ENCODE measurements around the gene ASTN2.

The ASTN2 gene

DNA sequence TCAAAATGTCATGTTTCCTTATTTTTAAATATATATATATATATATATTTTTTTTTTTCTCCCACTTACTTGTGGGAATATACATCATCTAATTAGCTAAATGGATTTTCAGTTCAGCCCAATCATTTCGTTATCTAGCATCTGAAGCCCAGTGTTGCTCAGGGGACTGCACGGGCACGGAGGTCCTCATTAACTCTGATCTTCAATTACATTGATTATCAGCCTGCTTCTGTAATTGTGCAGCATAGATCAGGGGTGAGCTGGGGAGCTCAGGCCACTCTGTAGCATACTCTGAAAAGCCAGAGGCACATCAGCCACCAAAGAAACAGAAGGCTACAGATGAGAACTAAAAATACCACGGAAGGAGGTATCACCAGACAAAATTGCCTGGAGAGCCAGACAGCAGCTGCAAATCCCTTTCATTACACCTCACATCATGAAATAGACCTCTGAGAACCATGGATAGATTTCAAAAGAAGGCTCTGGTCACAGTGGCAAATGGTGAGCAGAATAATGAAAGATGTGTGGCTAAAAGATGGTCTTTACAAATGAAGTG lies 401.3 kb downstream of the ASTN2 start:
- Histone ChIP-seq H3K4me1 (ENCODE audit: control insufficient read depth, insufficient read depth, low read length) (no peaks in the 10 kb centered on the region), H3K9ac (ENCODE audit: low read length) (no peak overlapping the region), H3K27ac (ENCODE audit: low read depth, low read length) (no peak overlapping the region), H3K36me3 (ENCODE audit: control insufficient read depth, insufficient read depth, low read length) (no peaks in the 10 kb centered on the region), H3K27me3 (ENCODE audit: control insufficient read depth, insufficient read depth, low read length) (no peaks in the 10 kb centered on the region), H3K4me3 (ENCODE audit: low read length) (no peak overlapping the region)

DNA sequence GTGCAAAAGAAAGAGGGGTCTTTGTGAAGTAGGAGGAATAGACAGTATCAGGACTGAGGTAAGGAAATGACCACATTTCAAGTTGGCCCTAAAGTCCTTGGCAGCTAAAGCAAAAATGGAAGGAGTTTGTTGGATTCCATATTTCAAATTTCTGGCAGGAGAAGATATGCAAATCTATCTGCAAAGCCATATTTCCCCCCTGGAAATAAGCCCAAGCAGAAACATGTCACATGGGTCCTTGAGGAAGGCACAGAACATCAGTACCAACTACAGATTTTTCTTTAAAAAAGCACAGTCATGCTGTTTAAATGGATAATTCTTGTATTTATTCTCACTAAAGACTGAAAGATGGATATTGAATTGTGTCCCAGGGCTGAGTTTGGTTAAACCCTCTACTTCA lies 404.8 kb downstream of the ASTN2 start:
- no peaks in the 10 kb centered on the region for H3K4me1 ChIP-seq (ENCODE audit: control insufficient read depth, insufficient read depth, low read length)
- no peak overlapping the region for H3K4me3 ChIP-seq (ENCODE audit: low read length)
- no peaks in the 10 kb centered on the region for H3K27me3 ChIP-seq (ENCODE audit: control insufficient read depth, insufficient read depth, low read length)
- H3K27ac ChIP-seq (ENCODE audit: low read depth, low read length): no peak overlapping the region
- H3K9ac ChIP-seq (ENCODE audit: low read length): no peak overlapping the region
- no peaks in the 10 kb centered on the region for H3K36me3 ChIP-seq (ENCODE audit: control insufficient read depth, insufficient read depth, low read length)

DNA sequence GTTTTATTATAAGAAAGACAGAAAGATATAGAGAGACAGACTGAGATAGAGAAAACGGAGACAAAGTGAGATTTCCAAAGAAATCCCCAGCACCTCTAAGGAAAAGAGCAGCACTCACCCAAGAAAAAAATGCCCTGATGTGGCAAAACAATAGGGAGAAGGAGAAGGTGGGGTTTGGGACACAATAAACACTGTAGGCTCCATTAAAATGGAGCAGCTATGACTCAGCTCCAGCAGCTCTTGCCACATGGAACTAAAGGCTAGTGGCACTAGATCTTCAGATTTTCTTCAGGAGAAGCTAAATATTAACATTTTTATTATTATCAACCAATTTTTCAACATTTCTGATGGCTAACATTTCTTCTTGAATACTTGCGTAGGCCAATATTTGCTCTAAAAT lies 406.0 kb downstream of the ASTN2 start:
- no peak overlapping the region for H3K9ac ChIP-seq (ENCODE audit: low read length)
- no peaks in the 10 kb centered on the region for H3K36me3 ChIP-seq (ENCODE audit: control insufficient read depth, insufficient read depth, low read length)
- no peaks in the 10 kb centered on the region for H3K27me3 ChIP-seq (ENCODE audit: control insufficient read depth, insufficient read depth, low read length)
- H3K4me1 ChIP-seq (ENCODE audit: control insufficient read depth, insufficient read depth, low read length): no peaks in the 10 kb centered on the region
- H3K4me3 ChIP-seq (ENCODE audit: low read length): no peak overlapping the region
- no peak overlapping the region for H3K27ac ChIP-seq (ENCODE audit: low read depth, low read length)

DNA sequence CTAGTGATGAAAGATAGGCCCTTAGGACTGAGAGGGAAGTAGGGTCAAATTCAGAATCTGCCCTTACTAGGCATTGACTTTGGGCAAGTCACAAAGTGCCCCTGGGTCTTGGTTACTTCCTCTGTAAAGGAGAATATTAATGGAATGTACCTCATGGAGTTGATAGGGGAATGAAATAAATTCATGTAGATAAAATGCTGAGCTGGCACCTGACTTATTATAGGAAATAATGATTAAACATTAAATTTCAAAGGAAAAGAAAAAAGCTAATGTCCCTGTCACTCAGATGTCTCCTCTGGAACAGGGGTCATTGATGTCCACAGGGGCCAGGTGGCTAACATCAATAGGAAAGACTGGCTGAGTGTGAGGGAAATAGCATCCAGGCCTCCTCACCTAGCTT lies 406.4 kb downstream of the ASTN2 start:
- H3K9ac ChIP-seq (ENCODE audit: low read length): no peak overlapping the region
- no peak overlapping the region for H3K27ac ChIP-seq (ENCODE audit: low read depth, low read length)
- H3K36me3 ChIP-seq (ENCODE audit: control insufficient read depth, insufficient read depth, low read length): no peaks in the 10 kb centered on the region
- no peaks in the 10 kb centered on the region for H3K4me1 ChIP-seq (ENCODE audit: control insufficient read depth, insufficient read depth, low read length)
- H3K4me3 ChIP-seq (ENCODE audit: low read length): no peak overlapping the region
- H3K27me3 ChIP-seq (ENCODE audit: control insufficient read depth, insufficient read depth, low read length): no peaks in the 10 kb centered on the region

DNA sequence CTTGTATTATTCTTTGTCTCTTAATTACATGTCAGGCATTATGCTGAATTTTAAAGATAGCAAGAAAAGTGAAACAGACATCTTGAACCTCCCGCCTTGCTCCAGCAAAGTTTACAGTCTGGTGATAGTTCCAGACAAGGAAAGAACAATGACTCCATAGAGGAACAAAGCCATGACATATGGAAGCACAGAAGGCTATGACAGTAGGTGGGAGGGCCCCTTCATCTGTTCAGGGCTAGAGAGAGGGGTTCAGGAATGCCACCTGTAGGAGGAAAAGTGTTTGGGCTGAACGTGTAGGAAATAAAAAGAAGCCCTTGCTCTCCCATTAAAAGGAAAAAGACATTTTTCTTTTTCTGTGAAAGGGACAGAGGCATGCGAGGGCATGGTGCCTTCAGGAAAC lies 412.2 kb downstream of the ASTN2 start:
- no peaks in the 10 kb centered on the region for H3K27me3 ChIP-seq (ENCODE audit: control insufficient read depth, insufficient read depth, low read length)
- H3K36me3 ChIP-seq (ENCODE audit: control insufficient read depth, insufficient read depth, low read length): no peaks in the 10 kb centered on the region
- no peaks in the 10 kb centered on the region for H3K4me1 ChIP-seq (ENCODE audit: control insufficient read depth, insufficient read depth, low read length)
- H3K4me3 ChIP-seq (ENCODE audit: low read length): no peak overlapping the region
- no peak overlapping the region for H3K9ac ChIP-seq (ENCODE audit: low read length)
- no peak overlapping the region for H3K27ac ChIP-seq (ENCODE audit: low read depth, low read length)

DNA sequence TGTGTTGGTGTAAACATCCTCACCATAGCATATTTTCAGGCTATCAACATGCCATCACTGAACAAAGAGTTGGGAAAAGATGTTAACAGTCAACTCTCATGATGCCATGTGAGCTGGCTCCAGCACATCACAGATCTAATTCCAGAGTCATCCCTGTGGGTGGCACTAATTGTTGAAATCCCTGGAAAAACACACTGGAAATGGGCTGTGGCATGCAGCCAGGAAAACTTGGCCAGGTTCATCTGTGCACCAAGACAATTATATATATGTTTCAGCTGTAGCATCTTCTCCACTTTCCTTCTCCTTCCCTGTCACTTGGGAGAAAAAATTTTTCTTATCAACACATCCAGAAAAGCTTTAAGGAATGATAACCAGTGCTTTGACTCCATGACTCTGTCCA lies 414.0 kb downstream of the ASTN2 start:
- Histone ChIP-seq H3K4me3 (ENCODE audit: low read length) (no peak overlapping the region), H3K27ac (ENCODE audit: low read depth, low read length) (no peak overlapping the region), H3K36me3 (ENCODE audit: control insufficient read depth, insufficient read depth, low read length) (no peaks in the 10 kb centered on the region), H3K4me1 (ENCODE audit: control insufficient read depth, insufficient read depth, low read length) (no peaks in the 10 kb centered on the region), H3K27me3 (ENCODE audit: control insufficient read depth, insufficient read depth, low read length) (no peaks in the 10 kb centered on the region), H3K9ac (ENCODE audit: low read length) (no peak overlapping the region)

DNA sequence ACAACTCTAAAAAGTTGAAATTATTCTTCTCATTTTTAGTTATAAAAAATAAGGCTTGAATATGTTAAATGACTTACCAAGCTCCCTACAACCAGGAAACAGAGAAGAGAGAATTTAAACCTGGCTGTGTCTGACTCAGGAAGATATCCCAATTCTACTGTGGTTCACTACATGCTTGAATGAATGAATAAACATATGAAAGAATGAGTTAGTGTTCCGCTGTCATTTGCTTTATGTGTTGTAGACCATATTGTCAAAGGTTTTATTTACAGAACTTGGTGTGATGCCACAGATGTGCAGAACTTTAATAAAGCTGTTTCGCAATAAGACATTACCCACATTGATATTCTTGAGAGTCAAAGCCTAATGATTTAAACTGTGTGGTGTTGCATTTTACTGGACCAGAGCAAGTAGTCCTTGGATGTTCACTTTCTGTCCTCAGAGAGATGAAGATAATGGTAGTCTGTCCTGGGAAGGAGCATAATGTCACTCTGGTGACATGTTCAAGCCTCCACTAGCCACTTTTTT lies 414.6 kb downstream of the ASTN2 start:
- Histone ChIP-seq H3K9ac (ENCODE audit: low read length) (no peak overlapping the region), H3K27me3 (ENCODE audit: control insufficient read depth, insufficient read depth, low read length) (no peaks in the 10 kb centered on the region), H3K36me3 (ENCODE audit: control insufficient read depth, insufficient read depth, low read length) (no peaks in the 10 kb centered on the region), H3K4me3 (ENCODE audit: low read length) (no peak overlapping the region), H3K4me1 (ENCODE audit: control insufficient read depth, insufficient read depth, low read length) (no peaks in the 10 kb centered on the region), H3K27ac (ENCODE audit: low read depth, low read length) (no peak overlapping the region)

DNA sequence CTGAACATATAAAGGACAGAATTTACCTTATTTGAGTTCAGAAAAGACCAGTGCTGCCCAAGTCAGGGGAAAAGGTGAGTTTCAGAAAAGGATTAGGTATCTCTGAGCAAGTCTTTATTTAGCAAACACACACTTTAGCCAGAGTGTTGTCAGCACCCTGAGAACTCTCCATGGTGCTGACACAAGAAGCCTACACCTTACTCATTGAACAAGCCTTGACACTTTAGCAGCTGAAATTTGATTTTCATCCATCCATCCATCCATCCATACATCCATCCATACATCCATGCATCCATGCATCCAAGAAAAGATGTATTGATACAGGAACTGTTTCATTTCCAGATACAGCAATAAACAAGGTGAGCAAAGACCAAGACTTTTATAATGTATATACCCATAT lies 416.6 kb downstream of the ASTN2 start:
- Histone ChIP-seq H3K4me3 (ENCODE audit: low read length) (no peak overlapping the region), H3K27me3 (ENCODE audit: control insufficient read depth, insufficient read depth, low read length) (no peaks in the 10 kb centered on the region), H3K36me3 (ENCODE audit: control insufficient read depth, insufficient read depth, low read length) (no peaks in the 10 kb centered on the region)

DNA sequence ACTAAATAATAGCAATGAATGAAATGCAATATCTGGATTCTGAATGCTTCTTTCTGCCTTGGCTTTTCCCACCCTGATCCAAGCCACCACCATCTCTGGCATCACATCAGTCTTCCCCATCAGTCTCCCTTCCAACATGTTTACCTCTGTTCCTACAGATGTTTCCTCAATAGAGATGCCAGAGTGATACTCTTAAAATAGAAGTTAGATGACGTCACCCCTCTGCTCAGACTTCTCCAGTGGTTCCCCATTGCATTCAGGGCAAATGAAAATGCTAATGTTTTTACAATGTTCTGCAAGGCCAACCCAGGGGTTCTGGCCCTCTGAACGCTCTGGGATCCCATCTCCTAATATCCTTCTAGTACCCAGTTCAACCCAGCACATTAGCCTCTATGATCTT lies 422.0 kb downstream of the ASTN2 start:
- H3K27ac ChIP-seq (ENCODE audit: low read depth, low read length): no peak overlapping the region
- H3K36me3 ChIP-seq (ENCODE audit: control insufficient read depth, insufficient read depth, low read length): no peaks in the 10 kb centered on the region
- no peak overlapping the region for H3K9ac ChIP-seq (ENCODE audit: low read length)
- no peak overlapping the region for H3K4me3 ChIP-seq (ENCODE audit: low read length)
- no peaks in the 10 kb centered on the region for H3K4me1 ChIP-seq (ENCODE audit: control insufficient read depth, insufficient read depth, low read length)
- H3K27me3 ChIP-seq (ENCODE audit: control insufficient read depth, insufficient read depth, low read length): no peaks in the 10 kb centered on the region

More for the DNA sequence above, 416.6 kb downstream of the ASTN2 start:
- Histone ChIP-seq H3K27ac (ENCODE audit: low read depth, low read length) (no peak overlapping the region), H3K9ac (ENCODE audit: low read length) (no peak overlapping the region), H3K4me1 (ENCODE audit: control insufficient read depth, insufficient read depth, low read length) (no peaks in the 10 kb centered on the region)

DNA sequence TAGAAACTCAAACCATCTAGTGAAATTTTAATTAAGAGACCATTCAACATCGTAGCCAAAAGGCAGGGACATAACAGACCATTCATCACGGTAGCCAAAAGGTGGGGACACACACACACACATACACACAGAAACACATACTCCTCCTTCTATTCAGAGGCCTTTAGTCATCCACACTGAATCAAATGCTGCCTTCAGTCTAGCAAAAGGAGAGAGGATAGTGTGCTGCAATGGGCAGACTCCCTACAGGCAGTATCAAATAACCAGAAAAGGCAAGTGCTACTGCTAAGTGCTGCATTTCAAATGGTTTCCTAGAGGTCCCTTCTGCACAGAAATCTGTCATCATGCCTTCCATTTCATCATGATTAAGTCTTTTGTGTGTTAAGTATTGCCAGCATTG lies 423.8 kb downstream of the ASTN2 start:
- Histone ChIP-seq H3K4me3 (ENCODE audit: low read length) (no peak overlapping the region), H3K27me3 (ENCODE audit: control insufficient read depth, insufficient read depth, low read length) (no peaks in the 10 kb centered on the region), H3K27ac (ENCODE audit: low read depth, low read length) (no peak overlapping the region), H3K9ac (ENCODE audit: low read length) (no peak overlapping the region), H3K36me3 (ENCODE audit: control insufficient read depth, insufficient read depth, low read length) (no peaks in the 10 kb centered on the region), H3K4me1 (ENCODE audit: control insufficient read depth, insufficient read depth, low read length) (no peaks in the 10 kb centered on the region)

DNA sequence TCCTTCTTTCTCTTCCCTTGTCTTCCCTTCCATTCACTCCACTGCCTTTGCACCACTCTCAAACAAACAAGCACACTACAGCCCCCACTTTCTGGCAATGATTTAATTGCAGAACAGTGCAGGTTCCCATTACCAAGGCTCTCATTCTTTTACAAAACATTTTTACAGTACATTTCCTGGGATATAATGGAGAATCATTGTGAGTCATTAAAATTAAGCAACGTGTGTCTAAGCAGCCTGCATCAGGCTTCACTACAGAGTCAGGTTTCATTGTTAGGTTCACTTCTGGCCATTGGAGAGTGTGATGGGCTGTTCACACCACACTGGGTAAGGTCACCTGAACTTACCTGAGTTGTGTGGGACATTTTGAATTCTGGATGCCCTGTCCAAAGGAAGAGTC lies 424.3 kb downstream of the ASTN2 start:
- H3K4me1 ChIP-seq (ENCODE audit: control insufficient read depth, insufficient read depth, low read length): no peaks in the 10 kb centered on the region
- H3K4me3 ChIP-seq (ENCODE audit: low read length): no peak overlapping the region
- no peak overlapping the region for H3K27ac ChIP-seq (ENCODE audit: low read depth, low read length)
- no peaks in the 10 kb centered on the region for H3K27me3 ChIP-seq (ENCODE audit: control insufficient read depth, insufficient read depth, low read length)
- H3K9ac ChIP-seq (ENCODE audit: low read length): no peak overlapping the region
- no peaks in the 10 kb centered on the region for H3K36me3 ChIP-seq (ENCODE audit: control insufficient read depth, insufficient read depth, low read length)

DNA sequence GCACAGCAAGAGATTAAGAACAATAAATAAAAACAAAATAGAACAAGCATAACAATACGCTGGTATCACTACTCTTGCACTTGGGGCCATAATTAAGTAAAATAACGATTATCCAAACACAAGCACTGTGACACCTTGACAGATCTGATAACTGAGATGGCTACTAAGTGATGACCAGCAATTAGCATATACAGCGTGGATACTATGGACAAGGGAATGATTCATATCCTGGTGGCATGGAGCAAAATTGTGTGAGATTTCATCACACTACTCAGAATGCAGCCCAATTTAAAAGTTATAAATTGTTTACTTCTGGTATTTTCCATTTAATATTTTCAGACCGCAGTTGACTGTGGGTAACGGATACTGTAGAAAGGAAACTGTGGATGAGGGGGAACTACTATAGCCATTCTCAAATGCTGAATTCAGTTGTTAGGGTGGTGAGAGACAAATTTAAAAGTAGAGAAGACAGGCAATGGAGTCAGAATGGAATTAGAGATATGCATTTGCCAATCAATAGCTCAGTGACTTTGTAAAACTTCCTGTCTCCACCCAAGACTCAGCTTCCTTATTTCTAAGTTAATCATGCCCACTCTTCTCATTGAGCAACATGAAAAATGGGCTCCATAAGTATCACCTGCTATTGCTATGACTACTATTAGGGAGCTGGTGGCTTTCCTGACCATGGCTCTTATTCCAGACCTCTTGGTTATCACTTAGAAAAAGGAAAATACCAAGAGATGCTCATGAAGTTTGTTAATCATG lies 427.0 kb downstream of the ASTN2 start:
- Histone ChIP-seq H3K27ac (ENCODE audit: low read depth, low read length) (no peak overlapping the region), H3K27me3 (ENCODE audit: control insufficient read depth, insufficient read depth, low read length) (no peaks in the 10 kb centered on the region), H3K4me1 (ENCODE audit: control insufficient read depth, insufficient read depth, low read length) (no peaks in the 10 kb centered on the region)

DNA sequence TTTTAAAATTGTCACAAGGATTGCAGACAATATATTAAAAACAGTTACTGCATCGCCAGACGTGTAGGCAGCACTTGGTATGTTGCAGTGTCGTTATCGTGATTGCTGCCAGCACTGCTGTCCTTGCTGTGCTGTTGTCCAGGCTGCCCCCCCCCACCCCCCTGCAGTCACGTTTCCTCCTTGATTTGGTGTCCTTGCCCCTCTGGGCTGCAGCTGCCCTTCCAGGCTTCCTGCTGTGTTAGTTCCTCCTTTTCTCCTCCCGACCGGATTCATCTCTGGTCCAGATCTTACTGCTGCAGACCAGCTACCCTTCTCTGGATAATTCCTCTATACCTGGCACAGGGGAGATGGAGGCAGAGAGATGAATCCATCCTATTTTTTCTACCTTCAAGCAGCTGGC lies 428.8 kb downstream of the ASTN2 start:
- H3K36me3 ChIP-seq (ENCODE audit: control insufficient read depth, insufficient read depth, low read length): no peaks in the 10 kb centered on the region
- H3K27me3 ChIP-seq (ENCODE audit: control insufficient read depth, insufficient read depth, low read length): no peaks in the 10 kb centered on the region
- no peak overlapping the region for H3K4me3 ChIP-seq (ENCODE audit: low read length)
- H3K9ac ChIP-seq (ENCODE audit: low read length): no peak overlapping the region
- H3K27ac ChIP-seq (ENCODE audit: low read depth, low read length): no peak overlapping the region
- H3K4me1 ChIP-seq (ENCODE audit: control insufficient read depth, insufficient read depth, low read length): no peaks in the 10 kb centered on the region

More for the DNA sequence above, 427.0 kb downstream of the ASTN2 start:
- Histone ChIP-seq H3K4me3 (ENCODE audit: low read length) (no peak overlapping the region), H3K36me3 (ENCODE audit: control insufficient read depth, insufficient read depth, low read length) (no peaks in the 10 kb centered on the region), H3K9ac (ENCODE audit: low read length) (no peak overlapping the region)
